AG04450 (cell line): ENCODE results near the gene DCBLD2. TPM values are rescaled to one million over a fixed set of nuclear protein-coding genes. Genes with fewer than 3 reads are reported as not detected.

Experiments
- CTCF ChIA-PET: fragments of 300-600, 350-600 bp; formaldehyde crosslinking; extraction: SDS; loops from one replicate; lab custom pipeline; 2022; ENCODE audit warnings: antibody characterized with exemption, inconsistent platforms; lab: Charles Lee
- POLR2A ChIA-PET: fragments of 350-600 bp; formaldehyde crosslinking; extraction: SDS; loops from one replicate; lab custom pipeline; 2021; ENCODE audit warnings: antibody characterized with exemption, inconsistent platforms; lab: Yijun Ruan, JAX
- DNase-seq: peaks from one replicate; pipeline ENCODE4 v3.0.0-alpha.2; 2011; ENCODE audit warnings: low read depth, low spot score
- H3K27ac ChIP-seq: one replicate; pipeline ENCODE4 v1.5.1; 2012; ENCODE audit warnings: low read depth, low read length, control low read depth
- H3K27me3 ChIP-seq: one replicate; pipeline ENCODE4 v1.6.0; 2012; ENCODE audit warnings: low read length; ENCODE audit not compliant: control insufficient read depth, insufficient read depth
- H3K4me3 ChIP-seq: 2 replicates; pipeline ENCODE4 v1.5.1; 2011; ENCODE audit warnings: mild to moderate bottlenecking, low read depth, low read length, control low read depth
- H3K9me3 ChIP-seq: 2 replicates; pipeline ENCODE4 v1.5.1; 2012; ENCODE audit warnings: low read length; ENCODE audit not compliant: control insufficient read depth, insufficient read depth
- polyA plus RNA-seq: library from polyadenylated mRNA; depleted of rRNA; stranded (reverse); fragments of >200 nt; gene quantifications from 2 replicates; pipeline ENCODE4 v1.2.3, GENCODE V29; 2011; rRNA removed
- small RNA-seq: library from RNA; depleted of rRNA; stranded (forward); fragments of <200 nt; gene quantifications from one replicate; pipeline ENCODE3, GENCODE V24; 2012; ENCODE audit warnings: low read depth; ENCODE audit not compliant: insufficient read length
- TF ChIP-seq, protein P1 (sequence below): IDR thresholded peaks from 2 replicates; pipeline ENCODE4 v1.5.1; 2011; ENCODE audit warnings: low read depth, low read length, control low read depth, inconsistent platforms

DCBLD2 gene
- polyA plus RNA-seq, 1 experiment: 202 TPM

- H3K9me3 ChIP-seq: no peaks in the 10 kb centered on the region
- no peak overlapping the region for H3K27ac ChIP-seq
- CTCF ChIA-PET: no interaction called here
- no peaks in the 10 kb centered on the region for H3K27me3 ChIP-seq
- DNase-seq: no peak
- POLR2A ChIA-PET: no interaction called here
- no peak overlapping the region for H3K4me3 ChIP-seq
- TF ChIP-seq, protein P1, sequence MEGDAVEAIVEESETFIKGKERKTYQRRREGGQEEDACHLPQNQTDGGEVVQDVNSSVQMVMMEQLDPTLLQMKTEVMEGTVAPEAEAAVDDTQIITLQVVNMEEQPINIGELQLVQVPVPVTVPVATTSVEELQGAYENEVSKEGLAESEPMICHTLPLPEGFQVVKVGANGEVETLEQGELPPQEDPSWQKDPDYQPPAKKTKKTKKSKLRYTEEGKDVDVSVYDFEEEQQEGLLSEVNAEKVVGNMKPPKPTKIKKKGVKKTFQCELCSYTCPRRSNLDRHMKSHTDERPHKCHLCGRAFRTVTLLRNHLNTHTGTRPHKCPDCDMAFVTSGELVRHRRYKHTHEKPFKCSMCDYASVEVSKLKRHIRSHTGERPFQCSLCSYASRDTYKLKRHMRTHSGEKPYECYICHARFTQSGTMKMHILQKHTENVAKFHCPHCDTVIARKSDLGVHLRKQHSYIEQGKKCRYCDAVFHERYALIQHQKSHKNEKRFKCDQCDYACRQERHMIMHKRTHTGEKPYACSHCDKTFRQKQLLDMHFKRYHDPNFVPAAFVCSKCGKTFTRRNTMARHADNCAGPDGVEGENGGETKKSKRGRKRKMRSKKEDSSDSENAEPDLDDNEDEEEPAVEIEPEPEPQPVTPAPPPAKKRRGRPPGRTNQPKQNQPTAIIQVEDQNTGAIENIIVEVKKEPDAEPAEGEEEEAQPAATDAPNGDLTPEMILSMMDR: no peak
Observed at GRCh38 chr3:98746122-98746521, 155.4 kb downstream of the DCBLD2 start.

Small RNA genes lying within 50 kb of the gene (small RNA-seq; reads per million reads assigned to genes)
- not detected for gene RNU6-1263P
- not detected for gene RNU6-26P

Other genes with a start within 250 kb of the DCBLD2 start
- gene ST3GAL6, start 138.4 kb downstream of the DCBLD2 start, polyA plus RNA-seq: 1.2 and 1.9 TPM in 2 replicates